GM18873 (cell line): Measurements from ENCODE around the gene SLC38A10.

Experiments used
- ATAC-seq: cut with Tn5 transposase; IDR thresholded peaks from one replicate; pipeline ENCODE4 v1.9.1; 2021; ENCODE audit warnings: mild to moderate bottlenecking, moderate library complexity, moderate number of reproducible peaks; ENCODE audit not compliant: unreplicated experiment, low FRiP score

SLC38A10 gene

DNA sequence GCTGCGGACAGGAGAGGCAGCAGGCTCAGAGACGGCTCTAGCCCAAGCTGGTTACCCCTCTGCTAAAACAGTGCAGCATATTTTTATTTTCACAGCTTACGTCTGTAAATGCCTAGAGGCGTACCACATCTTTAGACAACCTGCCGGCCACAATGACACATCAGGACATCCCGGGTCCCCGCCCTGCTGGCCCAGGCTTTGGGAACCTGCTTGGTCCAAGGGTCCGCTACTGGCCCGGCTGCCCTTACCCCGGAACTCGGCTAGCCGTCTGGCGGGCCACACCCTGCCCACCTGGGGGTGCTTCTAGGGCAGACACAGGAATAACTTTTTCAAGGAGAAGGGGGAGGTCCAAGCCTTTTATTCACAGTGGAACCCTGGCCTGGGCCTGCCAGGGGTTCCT is 76.6 kb downstream of the SLC38A10 start:
- ATAC-seq, result no peak

DNA sequence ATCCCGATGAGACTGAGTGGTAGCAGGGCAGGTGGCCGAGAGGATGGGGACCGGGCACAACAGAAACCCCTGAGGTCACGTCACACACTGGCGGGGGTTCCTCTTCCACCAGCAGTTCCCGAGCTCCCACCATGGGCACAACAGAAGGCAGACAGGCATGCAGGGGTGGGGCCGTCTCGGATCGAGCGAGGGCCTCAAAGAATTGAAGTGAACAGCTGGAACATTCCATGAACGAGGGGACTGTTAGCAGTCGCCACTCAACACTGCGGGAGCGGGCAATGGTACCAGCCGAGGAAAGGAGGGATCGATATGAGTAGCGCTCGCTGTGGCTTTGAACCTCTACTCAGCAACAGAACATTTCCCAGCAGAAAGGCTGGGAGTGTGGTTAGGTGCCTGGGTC is 77.6 kb downstream of the SLC38A10 start:
- no peak for ATAC-seq

DNA sequence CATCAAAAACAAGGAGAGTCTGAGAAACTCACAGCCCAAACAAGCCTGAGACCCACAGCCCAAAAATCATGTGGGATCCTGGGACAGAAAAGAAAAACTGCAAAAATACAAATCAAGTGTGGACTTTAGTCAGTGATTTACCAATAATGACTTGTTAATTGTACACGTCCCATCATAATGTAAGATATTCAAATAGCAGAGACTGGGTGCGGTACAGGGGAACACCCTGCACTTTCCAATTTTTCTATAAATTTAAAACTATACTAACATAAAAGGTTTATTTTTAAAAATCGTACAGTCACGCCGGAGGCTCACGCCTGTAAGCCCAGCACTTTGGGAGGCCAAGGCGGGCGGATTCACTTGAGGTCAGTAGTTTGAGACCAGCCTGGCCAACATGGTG is 81.1 kb downstream of the SLC38A10 start:
- ATAC-seq, result no peak

DNA sequence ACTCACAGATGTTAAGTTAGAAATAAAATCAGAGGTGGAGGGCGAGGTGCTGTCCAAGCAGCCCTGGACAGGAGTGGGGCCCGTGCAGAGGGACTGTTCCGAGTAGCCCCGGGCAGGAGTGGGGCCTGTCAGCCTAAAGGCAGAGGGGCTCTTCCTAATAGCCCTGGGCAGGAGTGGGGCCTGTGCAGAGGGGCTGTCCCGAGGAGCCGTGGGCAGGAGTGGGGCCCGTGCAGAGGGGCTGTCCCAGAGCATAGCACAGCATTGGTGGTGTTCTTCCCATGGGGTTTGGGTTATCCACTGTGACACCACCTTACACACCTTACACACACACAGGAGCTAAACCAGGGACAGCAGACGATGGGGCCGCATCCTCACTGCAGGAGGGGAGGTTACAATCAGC is 82.7 kb downstream of the SLC38A10 start:
- ATAC-seq, result no peak

DNA sequence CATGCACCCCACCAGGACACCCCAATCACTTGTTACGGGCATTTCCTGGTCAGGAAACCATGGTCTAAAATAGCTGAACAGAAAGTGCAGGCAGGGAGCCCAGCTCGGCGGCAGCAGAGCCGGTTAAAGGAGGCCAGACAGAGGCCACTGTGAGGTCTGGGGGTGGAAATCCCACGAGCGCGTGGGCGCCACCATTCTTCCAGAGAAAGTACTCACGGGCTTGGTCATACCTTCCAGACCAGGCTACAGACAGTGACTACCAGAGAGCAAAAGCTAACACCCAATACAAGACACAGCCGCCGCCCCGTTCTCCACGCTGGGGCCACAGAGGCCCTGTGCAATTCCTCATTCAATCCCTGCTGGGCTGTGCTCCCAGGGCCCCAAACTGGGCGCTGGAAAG is 84.2 kb downstream of the SLC38A10 start:
- no peak for ATAC-seq

DNA sequence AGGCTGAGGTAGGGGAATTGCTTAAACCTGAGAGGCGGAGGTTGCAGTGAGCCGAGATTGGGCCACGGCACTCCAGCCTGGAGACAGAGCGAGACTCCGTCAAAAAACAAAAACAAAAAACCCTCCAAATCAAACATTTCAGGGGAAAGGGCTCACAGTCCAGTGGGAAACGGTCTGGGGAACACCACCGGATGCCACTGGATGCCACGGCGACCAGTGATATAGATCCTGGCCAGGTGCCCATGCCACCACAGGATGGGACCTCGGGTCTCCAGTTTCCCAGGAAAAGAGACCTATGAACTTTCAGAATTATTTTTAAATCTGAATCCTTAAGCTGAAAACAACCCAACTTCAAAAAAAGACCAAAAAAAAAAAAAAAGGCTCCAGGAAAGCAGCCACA is 84.6 kb downstream of the SLC38A10 start:
- ATAC-seq, result no peak

DNA sequence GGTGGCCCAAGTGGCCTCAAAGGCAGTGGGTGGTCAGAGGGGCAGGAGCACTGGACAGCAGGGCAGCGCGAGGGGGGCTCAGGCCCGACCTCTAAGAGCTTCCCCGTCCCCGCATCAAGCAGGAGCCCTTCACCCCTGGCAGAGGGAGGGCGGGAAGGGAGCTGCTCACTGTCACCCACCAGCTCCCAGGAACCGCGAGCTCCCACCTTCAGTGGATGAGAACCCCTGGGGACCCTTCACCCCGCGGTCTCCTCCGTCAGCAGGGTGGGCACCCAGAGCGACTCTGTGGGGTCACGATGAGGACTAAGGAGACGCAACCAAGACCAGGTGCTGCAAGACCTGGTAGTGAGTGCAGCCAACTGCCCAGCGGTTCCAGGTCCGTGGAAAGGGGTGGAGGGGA is 86.0 kb downstream of the SLC38A10 start:
- no peak for ATAC-seq

DNA sequence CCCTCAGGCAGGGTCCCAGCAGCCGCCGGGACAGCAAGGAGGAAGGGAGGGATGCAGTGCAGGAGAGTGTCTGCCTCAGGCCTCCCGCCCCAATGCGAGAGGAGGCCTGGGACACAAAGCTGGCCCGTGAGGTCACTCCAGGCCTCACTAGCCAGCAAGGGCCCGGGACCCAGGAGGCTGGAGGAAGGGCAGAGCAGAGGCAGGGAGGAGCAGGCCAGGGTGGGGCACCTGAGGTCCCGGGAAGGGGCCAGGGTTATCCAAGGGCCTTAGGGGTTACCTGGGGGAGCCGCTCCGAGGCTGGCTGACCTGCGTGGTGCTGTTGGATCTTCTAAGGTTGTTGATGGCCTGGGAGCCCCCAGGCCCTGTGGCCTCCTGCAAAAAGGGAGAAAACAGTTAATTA is 86.5 kb downstream of the SLC38A10 start:
- ATAC-seq, result no peak

DNA sequence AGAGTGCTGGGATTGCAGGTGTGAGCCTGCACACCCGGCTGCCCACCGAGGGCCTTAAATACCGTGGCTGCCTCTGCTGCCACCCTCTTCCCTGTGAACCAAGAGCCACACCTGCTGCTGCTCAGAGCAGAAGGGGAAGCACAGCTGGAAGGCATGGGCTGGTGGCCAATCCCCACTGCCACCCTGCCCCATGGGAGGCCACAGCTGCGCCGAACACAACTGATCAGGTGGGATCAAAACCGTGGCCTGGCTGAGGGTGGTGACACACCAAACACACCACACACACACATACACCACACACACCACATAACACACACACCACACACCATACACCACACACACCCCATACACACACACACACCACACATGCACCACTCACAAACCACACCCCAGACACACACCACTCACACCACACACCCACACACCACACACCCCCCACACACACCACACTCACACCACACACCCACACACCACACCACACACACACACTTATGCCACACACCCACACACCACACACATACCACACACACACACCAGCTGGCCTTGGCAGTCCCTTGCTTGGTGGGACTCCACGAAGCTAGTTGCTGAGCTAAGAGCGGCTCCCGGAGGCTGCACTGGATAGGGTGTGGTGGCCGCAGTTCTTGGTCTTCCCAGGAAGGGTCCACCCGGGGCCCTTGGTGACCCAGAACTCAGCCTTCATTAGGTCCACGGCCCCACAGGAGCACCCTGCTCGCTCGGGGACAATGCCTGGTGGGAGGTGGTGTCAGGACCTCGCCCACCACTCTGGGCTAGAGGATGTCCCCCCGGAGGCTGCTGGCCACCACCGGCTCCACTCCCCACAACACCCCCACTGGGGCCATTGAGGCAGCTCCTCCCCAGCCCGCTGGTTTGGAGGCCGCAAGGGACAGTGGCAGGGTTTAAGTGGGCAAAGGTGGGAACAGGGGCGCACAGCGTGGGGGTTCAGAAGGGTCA is 87.2 kb downstream of the SLC38A10 start:
- no peak for ATAC-seq

DNA sequence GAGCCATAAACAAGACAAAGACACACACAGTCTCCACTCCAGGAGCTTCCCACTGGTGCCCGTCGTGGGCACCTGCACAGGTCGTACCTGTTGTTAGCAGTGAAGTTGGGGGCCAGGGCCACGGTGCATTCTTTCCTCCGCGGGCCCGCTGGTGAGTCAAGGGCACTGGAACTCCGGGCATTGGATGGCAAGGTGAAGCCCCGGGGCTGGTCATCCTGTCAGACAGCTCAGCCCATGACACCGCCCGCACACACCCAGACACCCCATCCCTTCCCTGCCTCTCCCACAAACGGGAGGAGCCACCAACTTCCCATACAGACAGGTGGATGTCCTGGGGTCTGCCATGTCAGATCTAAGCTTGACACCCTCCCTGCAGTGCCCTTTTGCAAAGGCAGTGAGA is 88.5 kb downstream of the SLC38A10 start:
- no peak for ATAC-seq

DNA sequence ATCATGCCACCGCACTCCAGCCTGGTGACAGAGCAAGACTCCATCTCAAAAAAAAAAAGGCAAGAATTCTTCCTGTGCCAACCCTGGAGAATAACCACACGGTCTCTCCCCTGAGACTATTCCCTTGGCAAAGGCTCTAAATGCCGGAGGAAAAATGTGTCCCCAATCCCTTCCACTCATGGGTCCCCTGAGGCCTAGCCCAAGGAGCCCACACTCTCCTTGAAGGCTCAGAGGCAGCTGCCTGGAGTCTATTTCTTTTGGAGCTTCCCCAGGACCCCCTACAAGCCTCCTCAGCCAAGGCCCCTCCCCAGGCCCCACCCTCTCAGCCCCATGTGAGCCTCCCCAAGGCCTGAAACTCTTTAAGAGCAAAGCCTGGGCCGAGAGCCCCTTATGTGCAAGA is 88.9 kb downstream of the SLC38A10 start:
- no peak for ATAC-seq

DNA sequence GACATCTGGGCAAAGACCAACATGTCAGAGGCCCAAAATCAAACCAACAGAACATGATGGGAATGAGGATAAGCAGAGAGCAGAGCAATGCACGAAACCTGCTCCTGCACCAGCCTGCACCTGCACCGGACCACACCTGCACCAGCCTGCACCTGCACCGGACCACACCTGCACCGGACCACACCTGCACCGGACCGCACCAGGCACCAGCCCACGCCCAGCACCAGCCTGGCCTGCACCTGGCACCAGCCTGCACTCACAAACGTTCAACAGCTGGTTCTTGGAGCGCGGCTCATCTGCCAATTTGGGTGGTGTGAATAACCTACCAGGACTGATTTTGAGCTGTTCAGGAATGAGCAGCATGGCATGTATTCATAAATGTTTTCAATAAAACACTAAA is 90.5 kb downstream of the SLC38A10 start:
- no peak for ATAC-seq

DNA sequence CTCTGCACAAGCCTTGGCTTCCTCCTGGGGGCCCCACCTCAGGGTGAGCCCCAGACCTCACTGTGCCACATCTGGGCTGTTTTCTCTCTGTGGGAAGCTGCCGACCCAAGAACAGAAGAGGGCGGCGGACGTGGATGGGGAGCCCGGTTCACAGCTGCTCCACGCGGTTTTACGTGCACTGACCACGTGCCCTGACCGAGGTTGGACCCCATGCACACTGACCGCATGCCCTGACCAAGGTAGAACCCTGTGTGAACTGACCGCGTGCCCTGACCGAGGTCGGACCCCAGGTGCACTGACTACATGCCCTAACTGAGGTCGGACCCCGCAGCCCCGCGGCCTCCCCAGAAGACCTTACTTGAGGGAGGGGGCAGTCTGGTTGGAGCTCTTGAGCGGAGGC is 92.0 kb downstream of the SLC38A10 start:
- ATAC-seq, result no peak

DNA sequence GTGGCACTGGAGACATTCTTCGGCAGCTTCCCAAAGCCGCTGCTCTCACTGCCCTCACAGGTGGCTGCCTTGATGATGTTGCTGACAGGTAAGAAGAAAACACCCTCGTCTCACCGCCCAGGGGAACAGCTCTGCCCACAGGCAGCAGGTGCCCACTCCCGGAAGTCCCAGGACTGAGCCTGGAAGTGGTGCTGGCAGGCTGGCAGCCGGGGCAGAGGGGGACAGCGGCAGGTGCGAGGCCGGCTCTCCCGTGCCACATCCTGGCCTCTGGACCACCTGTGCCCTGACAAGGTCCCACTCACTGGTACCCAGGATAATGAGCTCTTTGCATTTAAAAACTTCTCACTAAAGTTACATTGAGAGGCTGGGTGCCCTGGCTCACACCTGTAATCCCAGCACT is 92.8 kb downstream of the SLC38A10 start:
- no peak for ATAC-seq

DNA sequence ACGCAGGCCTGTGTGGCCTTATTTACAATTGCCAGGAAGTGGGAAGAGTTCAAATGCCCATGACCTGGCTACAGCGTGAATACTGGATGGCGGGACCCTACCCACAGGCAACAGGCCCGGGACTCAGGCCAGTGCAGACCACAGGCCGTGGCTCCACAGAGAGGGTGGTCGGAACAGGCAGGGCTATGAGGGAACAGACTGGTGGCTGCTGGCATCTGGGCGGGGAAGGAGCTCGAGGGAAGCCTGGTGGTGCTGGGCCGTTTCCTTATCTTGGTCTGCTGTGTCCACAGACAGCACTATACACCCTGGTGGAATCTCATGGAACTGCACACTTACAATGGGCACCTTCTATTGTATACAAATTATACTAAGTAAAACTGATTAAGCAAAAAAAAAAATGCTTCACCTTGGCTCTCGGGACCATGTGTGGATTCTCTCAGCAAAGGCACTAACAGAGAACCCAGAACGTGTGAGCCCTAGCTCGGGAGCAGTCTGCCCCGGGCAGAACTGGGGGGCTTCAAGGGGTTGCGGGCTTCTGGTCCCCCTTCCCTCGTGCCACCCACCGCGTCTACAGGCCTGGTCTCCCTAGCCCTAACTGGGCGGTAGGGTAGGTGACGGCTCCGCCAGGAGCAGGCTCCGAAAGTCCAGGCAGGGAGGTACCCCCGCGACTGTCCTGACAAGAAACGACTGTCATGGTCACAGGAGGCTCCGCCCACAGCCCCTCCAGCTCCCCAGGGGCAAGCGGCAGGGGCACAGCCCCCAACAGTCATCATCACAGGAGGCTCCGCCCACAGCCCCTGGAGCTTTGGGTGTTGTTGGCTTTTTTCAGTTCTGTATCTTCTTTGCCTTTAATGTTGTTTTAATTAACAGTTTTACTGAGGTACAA is 94.2 kb downstream of the SLC38A10 start:
- ATAC-seq, result no peak

DNA sequence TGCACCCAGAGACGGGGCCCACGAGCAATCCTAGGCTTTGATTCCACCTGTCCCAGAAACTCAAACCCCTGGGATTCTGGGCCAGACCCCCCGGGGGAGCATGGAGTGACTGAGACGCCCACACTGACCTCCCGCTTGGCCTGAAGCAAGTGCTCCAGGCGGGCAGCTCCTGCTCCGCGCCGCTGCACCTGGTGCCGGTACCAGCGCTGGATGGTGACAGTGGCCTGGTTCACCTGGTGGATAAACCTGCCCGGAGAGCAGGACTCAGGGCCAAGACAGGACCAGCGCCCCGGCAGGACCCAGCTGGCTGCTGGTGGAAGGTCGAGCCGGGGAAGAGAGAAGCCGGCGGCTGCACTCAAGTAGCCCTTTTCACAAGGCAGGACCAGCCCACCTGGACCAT is 94.9 kb downstream of the SLC38A10 start:
- ATAC-seq, result no peak

DNA sequence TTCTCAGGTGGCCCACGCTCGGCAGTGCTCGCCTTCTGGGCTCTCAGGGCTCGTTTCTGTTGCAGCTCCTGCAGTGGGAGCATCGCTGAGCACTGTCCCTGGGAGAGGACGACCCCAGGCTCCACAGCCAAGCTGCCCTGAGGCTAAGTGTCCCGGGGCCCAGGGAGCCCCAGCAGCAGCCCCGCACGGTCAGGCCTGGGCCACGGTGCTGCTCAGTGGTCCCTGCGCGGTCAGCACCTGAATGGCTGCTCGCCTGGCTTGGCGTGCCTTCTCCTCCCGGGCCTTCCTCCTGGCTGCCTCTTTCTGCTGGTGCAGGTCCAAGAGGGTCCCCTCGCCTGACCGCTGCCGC is 95.7 kb downstream of the SLC38A10 start:
- ATAC-seq, result no peak

DNA sequence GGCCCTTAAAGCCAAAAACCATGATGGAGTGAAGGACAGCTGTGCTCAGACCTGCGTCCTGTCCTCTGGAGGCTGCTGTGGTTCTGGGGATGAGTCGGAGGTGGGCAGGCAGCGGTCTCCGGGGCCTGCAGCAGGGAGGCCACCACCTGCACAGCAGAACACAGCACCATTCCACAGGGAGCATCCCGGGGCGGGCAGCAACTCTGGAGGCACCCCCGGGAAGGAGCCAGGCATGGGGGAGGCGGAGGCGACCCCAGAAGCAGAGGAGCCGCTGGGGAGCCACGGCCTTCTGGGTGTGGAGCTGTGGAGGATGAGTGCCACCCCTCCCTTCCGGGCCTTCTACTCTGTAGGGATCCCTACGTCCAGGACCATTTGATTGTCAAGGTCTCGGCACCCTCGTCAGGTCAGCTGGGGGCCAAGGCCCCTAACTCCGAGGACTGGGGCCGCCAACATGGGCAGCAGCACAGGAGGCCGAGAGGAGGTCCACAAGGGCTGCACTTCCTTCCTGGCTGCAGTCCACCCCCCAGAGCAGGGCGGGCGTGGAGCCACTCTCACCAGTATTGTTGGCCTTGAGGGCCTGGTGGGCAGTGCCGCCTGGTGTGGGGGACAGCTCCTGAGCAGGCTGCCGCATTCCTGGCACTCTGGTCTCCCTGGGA is 96.2 kb downstream of the SLC38A10 start:
- no peak for ATAC-seq

DNA sequence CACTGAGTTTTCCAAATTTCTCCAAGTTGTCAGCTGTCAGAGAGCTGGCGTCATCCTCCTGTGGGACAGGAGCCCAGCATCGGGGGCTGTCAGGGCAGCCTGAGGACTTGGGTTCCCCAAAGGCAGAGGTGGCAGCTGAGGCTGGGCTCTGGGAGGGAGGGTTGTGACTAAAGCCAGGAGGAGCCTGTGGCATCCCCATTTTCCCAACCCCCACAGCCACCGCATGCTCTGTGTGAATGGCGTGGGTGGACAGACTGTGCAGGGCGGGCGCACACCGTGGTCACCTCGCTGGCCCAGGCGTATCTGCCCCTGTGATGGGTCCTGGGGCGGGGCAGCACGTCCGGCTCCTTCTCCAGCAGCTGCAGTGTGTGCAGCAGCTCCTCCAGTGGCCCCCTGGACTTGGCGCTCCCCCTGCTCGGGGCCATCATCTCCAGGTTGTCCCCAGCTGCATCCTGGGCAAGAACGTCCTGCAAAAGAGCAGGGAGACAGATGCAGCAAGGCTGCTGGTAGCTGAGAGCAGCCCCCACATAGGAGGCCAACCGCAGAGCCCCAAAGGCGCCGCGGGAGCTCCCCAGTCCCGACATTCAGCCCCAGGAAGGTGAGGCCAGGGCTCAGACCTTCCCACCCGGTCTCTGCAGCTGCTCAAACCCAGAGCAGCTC is 97.1 kb downstream of the SLC38A10 start:
- no peak for ATAC-seq

DNA sequence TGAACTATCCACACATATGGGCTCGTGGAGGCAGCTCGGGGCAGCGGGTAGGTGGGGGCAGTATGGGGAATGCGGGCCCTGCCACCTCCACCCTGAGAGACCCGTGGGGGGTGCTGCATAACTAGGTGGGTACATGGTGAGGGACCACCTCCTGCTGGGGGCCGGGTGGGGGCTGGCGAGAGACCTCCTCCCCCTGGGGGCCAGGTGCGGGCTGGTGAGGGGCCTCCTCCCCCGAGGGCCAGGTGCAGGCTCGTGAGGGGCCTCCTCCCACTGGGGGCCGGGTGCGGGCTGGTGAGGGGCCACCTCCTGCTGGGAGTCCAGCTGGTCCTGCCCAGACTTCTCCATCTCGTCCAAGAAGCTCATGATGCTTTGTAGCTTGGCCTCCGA is 97.7 kb downstream of the SLC38A10 start:
- no peak for ATAC-seq
